C4-2B (cell line): ENCODE results near the gene TMEM132D.

Experiments used
- ZFX ChIP-seq: fragments of 450-650 bp; IDR thresholded peaks from 2 replicates; pipeline ENCODE4 v1.6.1; 2017
- TF ChIP-seq, protein P1 (sequence below): fragments of 450-650 bp; conservative IDR thresholded peaks from 2 replicates; pipeline ENCODE4 v1.5.1; 2017; ENCODE audit warnings: mild to moderate bottlenecking

DNA sequence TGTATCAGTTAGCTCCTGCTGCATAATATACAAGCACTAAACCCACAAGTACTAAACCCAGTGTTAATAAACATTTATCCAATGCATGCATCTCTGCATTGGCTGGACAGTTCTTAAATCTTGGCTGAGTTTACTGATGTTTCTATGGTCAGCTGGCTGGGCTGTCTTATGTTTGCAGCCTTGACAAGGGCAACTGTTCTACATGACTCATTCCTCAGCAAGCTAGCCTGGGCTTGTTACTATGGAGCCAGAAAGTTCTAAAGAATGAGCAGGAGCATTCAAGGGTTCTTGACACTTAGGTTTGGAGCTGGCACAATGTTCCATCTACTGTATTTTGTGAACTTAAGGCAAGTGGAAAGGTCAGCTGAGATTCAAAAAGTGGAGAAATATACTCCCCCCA lies 851.5 kb downstream of the TMEM132D start:
- TF ChIP-seq, protein P1, sequence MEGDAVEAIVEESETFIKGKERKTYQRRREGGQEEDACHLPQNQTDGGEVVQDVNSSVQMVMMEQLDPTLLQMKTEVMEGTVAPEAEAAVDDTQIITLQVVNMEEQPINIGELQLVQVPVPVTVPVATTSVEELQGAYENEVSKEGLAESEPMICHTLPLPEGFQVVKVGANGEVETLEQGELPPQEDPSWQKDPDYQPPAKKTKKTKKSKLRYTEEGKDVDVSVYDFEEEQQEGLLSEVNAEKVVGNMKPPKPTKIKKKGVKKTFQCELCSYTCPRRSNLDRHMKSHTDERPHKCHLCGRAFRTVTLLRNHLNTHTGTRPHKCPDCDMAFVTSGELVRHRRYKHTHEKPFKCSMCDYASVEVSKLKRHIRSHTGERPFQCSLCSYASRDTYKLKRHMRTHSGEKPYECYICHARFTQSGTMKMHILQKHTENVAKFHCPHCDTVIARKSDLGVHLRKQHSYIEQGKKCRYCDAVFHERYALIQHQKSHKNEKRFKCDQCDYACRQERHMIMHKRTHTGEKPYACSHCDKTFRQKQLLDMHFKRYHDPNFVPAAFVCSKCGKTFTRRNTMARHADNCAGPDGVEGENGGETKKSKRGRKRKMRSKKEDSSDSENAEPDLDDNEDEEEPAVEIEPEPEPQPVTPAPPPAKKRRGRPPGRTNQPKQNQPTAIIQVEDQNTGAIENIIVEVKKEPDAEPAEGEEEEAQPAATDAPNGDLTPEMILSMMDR = no peak
- no peak for TF ChIP-seq ZFX
